ENCODE measurements around the gene TLE3.

Gene TLE3

DNA sequence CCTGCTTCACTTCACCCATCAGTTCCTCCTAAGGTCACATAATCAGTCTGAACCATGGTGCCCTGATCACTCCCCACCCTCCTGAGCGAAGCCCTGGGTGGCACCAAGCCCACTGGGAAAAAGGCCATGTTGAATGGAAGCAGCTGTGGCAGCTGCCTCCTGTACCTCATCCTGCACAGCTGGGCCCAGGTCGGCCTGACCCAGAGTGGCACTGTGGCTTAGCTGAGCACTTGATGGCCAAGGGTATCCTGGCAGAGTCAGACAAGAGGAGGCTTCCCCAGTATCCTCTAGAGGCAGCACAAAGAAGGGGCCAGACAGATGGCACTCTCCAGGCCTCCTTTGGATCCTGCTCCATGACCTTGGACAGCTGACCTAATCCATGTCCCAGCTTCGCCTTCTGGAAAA, 68.4 kb downstream of the TLE3 start:
- DNase-seq (ENCODE audit: low spot score), result no peak

DNA sequence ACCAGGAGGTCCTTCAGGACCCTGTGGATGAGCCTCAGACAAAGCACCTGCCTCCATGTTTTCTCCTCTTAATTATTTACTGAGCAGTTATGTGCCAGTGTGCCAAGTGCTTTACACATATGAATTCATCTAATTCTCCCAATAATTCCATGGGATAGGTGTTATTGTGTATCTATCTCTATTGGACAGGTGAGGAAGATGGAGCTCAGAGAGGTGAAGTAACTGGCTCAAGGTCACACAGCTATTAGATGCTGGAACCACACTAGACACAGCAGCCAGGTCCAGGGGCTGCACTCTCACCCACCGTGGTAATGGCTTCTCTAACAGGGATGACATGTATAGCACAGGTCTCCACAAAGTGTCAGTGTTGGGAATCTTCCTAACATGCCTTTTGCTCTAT, 70.2 kb downstream of the TLE3 start:
- no peak for DNase-seq (ENCODE audit: low spot score)

DNA sequence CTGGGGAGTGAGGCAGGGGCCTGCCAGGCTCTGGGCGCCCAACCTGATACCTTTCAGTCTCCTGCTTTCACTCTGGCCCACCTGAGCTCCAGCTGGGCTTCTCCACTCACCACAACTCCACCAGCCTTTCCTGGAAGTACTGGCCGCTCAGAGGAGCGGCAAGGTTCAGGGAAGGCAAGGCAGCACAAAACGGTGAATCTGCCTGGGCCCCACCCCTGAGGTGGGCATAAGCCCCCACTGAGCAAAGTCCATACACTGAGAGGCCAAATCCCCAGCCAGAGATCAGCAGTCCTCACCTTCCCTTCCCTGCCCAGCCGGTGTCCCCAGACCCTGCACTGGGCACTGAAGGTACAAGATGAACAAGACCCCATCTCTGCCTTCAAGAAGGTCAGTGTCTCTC, 70.7 kb downstream of the TLE3 start:
- no peak for DNase-seq (ENCODE audit: low spot score)

DNA sequence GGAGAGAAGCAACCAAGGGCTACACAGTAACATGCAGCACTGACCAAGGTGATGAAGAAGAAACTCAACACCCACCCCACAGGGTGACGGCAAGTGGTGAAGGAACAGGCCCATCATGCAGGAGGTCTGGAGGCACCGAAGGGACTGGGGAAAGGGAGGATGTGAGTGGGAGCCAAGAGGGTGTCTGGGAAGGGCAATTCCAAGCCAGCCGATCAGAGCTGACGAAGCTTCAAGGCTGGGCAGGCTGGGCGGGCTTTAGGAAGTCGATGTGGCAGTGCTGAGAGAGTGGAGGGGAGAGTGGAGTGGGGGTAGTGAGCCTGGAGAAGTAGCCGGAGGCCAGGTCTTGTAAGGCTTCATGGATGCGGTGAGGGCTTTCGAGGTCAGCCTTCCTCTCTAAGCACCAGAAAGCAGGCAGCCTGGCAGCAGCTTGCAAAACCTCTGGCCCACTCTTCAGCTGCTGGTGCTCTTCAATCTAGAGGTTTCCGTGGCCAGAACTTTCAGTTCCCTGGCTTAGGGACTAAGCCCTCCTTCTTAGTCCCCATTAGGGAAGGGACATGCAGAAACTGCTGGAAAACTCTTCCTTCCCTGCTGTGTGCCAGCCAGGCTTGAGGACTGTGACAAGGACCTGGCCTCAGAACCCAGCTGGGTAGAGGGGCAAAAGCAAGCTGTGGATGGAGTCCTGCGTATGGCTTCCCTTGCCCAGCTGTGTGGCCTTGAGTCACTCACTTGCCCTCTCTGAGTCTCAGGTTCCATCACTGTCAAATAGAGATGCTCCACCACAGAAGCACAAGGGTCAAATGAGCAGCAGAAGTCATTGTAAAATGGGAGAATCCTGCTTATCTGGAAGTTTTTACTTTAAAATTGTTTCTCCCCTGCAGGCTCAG, 72.1 kb downstream of the TLE3 start:
- DNase-seq (ENCODE audit: low spot score), result no peak

DNA sequence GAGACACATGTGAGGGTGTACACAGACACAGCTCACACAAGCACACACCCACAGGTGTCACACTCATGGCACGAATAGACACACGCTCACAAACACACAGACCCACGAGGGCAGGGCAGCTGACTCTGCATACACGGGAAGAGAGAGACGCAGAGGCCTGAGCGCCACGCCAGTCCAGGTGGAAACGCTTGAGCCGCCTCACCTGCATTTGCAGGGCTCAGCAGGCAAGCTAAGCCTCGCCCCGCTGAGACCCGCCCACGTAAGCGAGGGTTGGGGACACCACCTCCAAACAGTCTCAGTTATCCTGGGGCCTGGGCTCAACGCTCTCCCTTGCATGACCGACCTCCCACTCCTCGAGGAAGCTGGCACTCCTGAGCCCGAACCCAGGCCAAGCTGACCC, 73.2 kb downstream of the TLE3 start:
- no peak for DNase-seq (ENCODE audit: low spot score)

DNA sequence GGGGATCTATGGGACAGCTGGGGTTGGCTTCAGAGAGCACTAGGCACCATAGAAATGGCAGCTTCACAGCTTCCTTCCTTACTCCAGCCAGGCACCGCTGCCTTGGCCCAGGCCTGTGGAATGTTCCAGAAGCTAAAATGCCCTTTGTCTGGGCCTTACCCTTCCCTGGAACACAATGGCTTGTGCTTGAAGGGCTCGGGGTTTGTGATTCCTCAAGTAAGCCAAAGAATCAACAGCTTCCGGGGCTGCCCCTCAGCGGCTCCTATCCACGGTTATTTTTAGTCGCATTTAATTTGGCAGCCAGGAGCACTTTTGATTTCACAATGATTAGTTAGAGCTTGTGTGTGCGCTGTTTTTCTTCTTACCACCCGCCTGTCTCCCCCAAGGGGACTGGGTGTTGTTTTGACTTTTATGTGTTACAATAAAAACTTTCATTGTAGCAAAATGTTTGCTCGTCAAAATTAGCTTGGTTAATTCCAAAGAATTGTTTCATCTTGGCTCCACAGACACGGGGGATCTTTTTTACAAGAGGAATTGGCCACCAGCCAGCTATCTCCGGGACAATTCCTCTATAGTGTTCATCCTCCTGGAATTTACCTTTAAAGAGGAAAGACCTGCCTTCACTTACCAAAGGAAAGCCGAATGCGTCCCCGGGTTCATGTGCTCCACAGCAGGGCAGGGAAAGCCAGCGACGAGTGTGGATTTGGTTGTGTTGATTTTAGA, 73.8 kb downstream of the TLE3 start:
- DNase-seq (ENCODE audit: low spot score), result peak; percentile 59

DNA sequence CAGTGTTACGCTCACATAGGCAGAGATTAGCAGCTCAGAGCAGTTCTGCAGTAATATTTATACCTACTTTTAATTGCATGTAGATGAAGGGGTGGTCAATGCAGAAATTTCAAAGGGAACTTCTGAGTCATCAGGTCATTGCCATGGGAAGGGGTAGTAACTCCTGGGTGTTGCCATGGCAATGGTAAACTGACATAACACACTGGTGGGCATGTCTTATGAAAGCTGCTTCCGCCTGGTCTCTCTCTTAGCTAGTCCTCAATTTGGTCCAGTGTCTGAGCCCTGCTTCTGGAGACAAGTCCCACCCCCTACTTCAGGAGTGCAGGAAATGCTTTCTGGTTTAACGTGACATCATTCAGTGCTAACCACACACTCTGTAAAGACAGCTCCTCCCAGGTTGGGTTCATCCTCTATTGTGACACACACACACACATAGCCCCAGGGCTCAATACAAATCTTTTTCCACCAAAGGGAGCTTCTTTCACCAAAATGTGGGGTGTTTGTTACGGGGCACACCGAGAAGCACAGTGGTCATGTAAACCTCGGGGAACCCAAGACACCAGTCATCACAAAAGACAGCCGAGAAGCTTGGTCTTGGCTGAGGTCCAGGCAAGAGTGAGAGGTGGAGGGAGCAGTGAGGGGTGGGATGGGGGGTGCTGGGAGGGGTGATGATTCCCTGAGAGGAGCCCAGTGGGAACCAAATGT, 74.5 kb downstream of the TLE3 start:
- DNase-seq (ENCODE audit: low spot score), result peak; percentile 66

DNA sequence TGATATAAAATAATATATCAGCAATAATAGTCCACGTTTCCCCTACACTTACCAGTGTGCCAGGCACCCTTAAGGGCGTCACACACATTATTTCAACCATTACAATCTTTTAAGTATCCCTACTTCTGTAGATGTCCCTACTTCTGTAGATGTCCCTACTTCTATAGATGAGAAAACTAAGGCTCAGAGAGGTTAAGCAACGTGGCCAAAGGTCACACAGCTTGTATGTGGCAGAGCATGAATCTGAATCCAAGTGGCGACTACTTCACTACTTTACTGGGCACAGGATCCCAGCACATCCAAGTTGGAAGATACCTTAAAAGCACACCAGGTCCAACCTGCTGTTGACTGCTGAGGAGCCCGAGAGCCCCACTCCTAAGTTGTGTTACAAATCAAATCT, 77.5 kb downstream of the TLE3 start:
- DNase-seq (ENCODE audit: low spot score), result no peak

DNA sequence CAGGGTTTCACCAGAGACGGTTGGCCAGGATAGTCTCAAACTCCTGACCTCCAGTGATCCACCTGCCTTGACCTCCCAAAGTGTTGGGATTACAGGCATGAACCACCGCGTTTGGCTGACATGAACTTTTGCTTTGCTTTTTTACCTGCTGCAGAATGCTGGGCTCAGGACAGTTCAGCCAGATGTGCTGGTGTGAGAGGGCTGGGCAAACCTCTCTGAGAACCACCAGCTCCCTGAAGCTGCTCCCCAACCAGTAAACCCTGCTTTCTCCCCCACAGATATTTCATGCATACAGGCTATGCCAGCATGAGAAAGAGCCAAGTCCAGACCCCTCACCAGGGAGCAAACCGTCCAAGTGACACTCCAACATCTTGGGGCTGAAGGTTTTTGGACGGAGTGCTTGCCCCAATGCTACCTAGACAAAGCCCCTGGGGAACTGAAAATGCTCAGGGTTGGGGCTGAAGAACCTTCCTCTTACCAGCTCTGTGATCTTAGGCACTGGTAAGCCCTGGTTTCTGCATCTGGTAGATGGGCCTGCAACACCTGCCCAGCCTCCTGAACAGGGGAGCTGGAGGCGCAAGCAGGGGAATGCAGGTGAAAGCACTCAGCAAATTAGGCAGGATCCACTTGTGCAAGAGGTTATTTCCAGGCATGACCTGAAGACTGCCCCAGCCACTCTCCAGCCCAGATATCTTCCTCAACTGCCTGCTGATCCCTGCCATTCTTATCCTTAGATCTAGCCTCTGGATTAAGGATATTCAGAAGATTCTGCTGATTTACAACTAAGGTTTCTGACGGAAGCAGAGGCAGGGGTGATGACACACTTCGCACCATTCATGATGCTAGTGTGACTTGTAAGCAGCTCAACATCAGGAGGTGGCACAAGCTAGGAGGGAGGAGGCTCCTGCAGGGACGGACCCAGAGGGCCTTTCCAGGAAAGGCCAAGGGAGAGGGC, 78.8 kb downstream of the TLE3 start:
- DNase-seq (ENCODE audit: low spot score), result no peak

DNA sequence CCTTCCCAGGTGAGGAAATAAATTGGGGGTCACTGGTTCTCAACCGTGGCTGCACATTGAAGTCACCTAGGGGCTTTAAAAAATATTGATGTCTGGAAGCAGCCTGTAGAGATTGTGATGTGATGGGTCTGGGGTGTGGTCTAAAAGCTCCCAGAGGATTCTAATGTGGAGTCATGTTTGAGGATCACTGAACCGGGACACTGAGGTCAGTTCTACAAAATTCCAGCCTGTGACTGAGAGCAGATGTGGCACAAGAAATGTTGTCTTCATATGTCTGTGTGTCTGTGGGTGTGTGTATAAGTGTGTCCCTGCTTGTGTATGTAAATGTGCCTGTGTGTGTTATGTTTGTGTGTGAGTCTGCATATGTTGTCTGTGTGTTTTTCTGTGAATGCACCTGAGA, 79.9 kb downstream of the TLE3 start:
- DNase-seq (ENCODE audit: low spot score), result no peak

DNA sequence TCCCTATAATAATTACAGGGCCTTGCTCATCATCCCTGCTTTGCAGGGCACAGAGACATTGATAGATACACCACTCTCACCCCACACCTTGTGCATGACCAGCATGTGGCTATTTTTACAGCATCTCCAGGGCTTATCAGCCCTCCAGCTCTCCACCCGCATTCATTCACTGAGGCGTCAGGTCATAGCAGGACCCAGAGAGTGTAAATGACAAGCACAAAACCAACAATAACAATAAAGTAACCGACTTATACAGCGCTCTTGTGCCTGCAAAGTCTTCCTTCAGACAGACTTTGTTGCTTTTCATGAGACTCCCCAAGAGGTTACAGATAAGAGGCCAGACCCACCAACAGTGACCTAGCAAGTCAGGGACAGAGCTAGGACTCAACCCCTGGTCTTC, 80.7 kb downstream of the TLE3 start:
- no peak for DNase-seq (ENCODE audit: low spot score)

DNA sequence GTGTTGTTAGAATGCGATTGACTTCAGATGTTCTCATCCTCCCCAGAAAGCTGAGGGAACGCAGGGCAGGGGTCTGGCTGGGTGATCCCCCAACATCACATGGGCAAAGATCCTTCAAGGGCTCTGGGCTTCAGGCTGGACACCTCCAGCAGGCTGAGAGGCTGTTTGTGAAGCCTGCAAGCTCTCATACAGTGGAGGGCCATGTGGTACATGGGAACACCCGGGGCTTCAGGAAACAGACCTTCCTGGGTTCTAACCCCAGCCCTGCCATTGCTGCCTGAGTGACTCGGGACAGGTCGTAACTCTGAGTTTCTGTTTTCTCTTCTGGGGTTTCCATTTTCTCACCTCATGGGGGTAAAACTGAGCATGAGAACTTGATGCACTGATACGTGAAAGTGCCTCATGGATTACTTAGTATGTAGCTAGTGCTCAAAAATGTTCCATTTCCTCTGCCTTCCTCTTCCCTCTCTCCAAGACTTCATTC, 81.2 kb downstream of the TLE3 start:
- DNase-seq (ENCODE audit: low spot score), result no peak

DNA sequence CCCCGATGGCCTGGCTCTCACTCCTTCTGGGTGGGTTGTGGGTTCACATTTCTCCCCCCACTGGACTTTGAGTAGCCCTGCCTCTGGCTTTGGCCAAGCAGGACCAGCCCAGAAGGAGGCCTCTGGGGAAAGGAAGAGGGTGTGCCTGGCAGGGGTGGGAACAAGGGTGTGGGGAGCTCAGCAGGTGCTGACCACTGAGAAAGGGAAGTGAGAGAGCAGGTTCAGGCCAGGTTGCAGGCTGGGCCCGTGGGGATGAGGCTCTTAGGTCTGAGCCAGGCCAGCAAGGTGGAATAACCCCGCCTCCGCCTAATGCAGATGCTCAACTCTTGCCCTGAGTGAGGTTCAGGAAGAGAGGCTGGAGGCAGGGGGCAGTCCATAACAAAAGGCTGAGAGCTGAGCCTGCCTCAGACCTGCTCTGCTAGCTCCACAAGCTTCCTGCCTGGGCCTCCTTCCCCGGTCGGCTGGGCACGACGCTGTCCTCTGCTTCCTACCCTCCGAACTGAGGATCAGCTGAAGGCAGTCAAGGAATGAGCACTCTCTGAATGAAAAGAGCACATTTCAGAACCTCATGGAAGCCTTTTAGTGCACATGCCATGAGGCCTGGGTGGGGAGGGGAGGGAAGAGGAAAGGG, 82.7 kb downstream of the TLE3 start:
- no peak for DNase-seq (ENCODE audit: low spot score)

DNA sequence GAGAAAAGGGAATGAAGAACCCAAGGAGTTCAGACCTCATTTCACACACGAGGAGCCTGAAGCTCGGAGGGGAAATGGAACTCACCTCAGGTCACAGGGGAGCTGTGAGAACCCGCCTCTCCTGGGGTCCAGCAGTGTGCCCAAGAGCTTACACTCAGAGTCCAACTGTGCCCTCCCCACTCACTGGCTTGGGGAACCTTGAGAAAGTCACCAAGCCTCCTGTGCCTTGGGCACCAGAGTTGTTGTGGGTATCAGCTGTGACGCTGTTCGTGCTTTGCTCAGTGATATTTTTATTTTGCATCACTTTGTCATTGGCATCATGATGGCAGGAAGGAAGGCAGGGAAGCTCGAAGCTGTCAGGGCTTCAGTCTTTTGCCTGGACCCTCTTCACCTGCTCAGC, 83.4 kb downstream of the TLE3 start:
- no peak for DNase-seq (ENCODE audit: low spot score)

DNA sequence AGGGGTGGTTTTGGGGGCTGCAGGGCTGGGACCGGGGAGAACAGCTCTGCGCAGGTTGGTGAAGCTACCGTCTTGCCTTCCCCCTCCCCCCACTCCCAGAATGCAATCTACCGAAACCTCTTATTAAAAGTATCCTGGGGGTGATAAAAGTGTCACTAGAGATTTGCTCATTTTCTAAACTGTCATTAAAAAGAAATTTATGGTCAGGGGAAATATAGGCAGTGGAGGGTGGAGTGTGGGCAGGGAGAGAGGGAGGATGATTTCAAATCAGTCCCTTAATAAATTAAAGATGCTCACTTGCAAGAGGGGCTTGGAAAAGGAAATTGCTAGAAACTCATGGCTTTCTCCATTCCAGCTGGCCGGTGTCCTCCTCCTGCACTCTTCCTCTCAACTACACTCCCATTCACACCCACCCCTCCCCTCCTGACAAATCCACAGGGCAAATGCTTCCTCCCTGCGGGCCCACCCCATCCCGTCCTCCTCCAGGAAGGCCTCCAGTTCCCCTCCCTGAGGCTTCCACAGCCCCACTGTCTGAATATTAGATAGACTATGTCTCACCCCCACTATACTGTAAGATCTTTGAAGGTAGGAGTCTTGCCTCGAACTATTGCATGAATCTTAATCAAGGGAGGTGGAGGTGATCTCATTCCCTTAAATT, 83.9 kb downstream of the TLE3 start:
- DNase-seq (ENCODE audit: low spot score), result no peak

DNA sequence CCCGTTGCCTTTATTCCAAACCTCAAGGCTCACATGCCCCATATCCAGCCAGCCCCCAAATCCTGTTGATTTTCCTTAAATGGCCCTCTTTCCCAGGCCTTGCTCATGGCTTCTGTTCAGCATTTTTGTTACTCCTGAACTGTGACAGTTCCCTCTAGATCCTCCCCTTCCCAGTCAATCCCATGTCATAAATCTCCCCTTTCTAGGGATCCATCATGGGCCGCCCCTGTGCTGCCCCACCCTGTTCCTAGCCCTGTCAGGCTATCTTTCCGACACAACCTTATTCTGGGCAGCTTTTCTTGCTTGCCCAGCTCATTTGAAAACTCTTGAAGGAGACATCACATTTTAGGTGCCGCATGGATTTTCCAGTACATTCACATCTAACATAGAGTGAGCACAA, 84.8 kb downstream of the TLE3 start:
- no peak for DNase-seq (ENCODE audit: low spot score)

DNA sequence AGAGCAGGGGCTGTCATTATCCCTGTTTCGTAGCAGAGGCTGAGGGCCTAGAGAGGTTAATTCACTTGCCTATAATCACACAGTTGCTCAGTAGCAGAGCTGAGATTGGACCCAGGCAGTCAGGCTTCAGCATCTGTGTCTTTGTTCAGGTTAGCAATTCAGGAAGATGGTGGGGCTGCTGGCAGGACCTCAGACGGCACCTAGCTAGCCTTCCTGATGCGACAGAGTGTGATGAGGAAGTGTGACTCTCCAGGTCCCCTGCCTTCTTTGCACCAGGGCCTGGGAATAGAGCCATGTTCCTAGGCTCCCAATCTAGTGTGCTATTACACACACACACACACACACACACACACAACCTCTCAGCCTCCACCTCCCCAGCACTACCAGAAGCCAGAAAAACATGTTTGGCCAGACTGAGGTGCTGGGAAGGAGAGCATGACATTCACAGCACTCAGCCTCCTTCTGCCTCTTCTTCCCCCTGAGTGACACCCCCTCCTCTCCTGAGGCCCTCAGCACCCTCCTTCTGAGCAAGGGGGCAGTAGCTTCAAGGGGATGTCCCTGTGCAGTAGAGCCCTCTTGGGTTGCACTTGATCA, 88.9 kb downstream of the TLE3 start:
- no peak for DNase-seq (ENCODE audit: low spot score)

DNA sequence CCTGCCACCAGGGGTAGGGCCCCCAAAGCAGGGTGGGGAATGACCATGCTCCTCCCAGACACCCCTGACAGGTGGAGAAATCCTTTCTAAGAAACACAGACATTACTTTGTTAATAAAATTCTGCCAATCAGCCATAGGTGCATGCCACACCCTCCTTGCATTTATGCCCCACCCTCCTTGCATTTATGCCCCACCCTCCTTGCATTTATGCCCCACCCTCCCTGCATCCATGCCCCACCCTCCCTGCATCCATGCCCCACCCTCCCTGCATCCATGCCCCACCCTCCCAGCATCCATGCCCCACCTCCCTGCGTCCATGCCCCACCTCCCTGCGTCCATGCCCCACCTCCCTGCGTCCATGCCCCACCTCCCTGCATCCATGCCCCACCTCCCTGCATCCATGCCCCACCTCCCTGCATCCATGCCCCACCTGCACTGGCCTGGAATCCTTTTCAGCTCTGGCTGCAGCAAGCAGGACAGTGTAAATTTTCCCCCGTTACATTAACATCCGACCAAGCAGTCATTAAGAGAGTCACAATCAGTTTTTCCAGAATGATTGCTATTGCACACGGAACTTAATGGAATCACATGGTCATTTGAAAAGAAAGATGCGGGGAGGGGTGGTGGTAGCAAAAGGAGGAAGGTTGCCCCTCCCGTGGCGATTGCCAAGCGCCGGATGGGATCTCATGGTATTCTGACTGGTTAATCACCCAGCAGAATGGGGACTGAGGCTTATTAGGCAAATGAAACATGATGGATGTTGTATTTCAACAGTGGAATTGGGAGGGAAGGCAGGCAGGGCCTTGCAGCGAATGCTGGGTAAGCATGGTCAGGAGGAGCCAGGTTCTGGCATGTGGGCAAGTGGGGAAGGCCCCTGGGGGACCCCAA, 91.2 kb downstream of the TLE3 start:
- DNase-seq (ENCODE audit: low spot score), result no peak

DNA sequence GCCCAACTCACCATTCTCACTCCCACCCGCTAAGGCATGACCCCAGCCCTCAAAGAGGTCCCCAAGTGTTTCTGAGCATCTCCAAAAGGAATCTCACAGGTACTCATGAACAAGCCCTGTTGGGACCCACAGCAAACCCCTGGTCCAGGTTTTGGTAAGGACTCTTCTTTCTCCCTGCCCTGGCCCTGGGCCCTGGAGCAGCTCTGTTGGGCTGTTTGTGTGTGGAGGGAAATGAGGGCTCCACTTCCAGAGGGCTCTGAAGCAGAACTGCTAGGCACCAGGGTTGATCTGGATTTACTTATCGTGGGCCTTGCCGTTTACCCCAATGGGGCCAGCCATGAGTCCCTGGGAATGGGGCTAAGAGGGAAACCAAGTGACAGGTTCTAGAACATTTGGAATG, 92.9 kb downstream of the TLE3 start:
- no peak for DNase-seq (ENCODE audit: low spot score)
